H1 (cell line): Measurements from ENCODE around the gene RALGAPA2. TPM values are rescaled to one million over a fixed set of nuclear protein-coding genes. Genes with fewer than 3 reads are reported as not detected.

Experiments used
- polyA plus RNA-seq, 7 experiments: library from polyadenylated mRNA; depleted of rRNA in 3 of 7; stranded (reverse) in 5 of 7; unstranded in 2 of 7; fragments of >200 nt in 5 of 7; fragments of 200-250 nt in 2 of 7; gene quantifications; 1 replicate in 5 of 7; 2 replicates in 1 of 7; 4 replicates in 1 of 7; pipeline versions ENCODE4 v1.2.1 to v1.2.3, GENCODE V29; 2011 to 2013; ENCODE audit warnings: missing spikeins in 2 of 7, mixed read lengths in 2 of 7
- total RNA-seq: library from RNA; stranded (reverse); fragmentation: NEBNext Ultra II Directional; extraction: Animal tissue kit (Norgen Biotek cat#: 25700); gene quantifications from 2 replicates; pipeline ENCODE4 v1.2.1, GENCODE V29; 2021
- TF ChIP-seq, protein P1 (sequence below), 3 experiments: IDR thresholded peaks; 1 replicate in 2 of 3; 2 replicates in 1 of 3; pipeline versions ENCODE4 v1.5.1 to v1.6.1; 2011; ENCODE audit warnings: low read length in 3 of 3, mild to moderate bottlenecking in 3 of 3, inconsistent platforms in 2 of 3, low read depth in 1 of 3, moderate library complexity in 1 of 3; ENCODE audit not compliant: insufficient read depth in 1 of 3; ENCODE audit errors: control extremely low read depth in 1 of 3

Gene RALGAPA2
- total and polyA plus RNA-seq, 2 of the 8 experiments (the other 6 are each of a cell fraction or from before 2014, with no cell fraction given), result 5.1 to 25.5 TPM

DNA sequence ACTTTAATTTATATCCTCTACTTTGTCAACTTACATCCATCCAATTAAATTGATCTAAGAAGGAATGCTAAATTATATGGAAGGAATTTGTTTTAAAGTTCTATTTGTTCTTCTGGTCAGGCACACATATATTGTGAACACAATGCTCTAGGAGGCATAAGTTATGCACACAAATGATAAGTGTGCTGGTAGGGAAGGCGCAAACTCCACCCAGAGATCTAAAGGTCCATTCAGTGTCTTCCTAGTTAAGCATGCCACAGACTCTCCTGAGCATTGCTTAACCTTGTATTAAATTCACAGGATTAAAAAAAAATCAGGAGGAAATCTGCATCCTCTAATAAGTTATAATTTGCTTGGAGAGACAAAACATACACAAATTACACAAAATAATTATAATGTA is 127.3 kb downstream of the RALGAPA2 start (continued):
- TF ChIP-seq, protein P1, sequence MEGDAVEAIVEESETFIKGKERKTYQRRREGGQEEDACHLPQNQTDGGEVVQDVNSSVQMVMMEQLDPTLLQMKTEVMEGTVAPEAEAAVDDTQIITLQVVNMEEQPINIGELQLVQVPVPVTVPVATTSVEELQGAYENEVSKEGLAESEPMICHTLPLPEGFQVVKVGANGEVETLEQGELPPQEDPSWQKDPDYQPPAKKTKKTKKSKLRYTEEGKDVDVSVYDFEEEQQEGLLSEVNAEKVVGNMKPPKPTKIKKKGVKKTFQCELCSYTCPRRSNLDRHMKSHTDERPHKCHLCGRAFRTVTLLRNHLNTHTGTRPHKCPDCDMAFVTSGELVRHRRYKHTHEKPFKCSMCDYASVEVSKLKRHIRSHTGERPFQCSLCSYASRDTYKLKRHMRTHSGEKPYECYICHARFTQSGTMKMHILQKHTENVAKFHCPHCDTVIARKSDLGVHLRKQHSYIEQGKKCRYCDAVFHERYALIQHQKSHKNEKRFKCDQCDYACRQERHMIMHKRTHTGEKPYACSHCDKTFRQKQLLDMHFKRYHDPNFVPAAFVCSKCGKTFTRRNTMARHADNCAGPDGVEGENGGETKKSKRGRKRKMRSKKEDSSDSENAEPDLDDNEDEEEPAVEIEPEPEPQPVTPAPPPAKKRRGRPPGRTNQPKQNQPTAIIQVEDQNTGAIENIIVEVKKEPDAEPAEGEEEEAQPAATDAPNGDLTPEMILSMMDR (IDR thresholded peaks at IDR 0.05; ENCODE audit: control extremely low read depth in 1 of 3, insufficient read depth in 1 of 3, low read depth in 1 of 3, low read length in 3 of 3), result no peak
